Activated effector memory CD4-positive, alpha-beta T cell treated with Interleukin-2 at 50 U/mL for 16 hours (primary cell): Measurements from ENCODE around the gene ZNF132.
"Not testable (repeated sequence)": the region's sequence is repeated elsewhere in the genome, so short reads cannot be mapped to it uniquely, and the experiment has no call there.

ENCODE experiments used
- DNase-seq: peaks from one replicate; pipeline ENCODE4 v3.0.0-alpha.2; 2020

The ZNF132 gene

DNA sequence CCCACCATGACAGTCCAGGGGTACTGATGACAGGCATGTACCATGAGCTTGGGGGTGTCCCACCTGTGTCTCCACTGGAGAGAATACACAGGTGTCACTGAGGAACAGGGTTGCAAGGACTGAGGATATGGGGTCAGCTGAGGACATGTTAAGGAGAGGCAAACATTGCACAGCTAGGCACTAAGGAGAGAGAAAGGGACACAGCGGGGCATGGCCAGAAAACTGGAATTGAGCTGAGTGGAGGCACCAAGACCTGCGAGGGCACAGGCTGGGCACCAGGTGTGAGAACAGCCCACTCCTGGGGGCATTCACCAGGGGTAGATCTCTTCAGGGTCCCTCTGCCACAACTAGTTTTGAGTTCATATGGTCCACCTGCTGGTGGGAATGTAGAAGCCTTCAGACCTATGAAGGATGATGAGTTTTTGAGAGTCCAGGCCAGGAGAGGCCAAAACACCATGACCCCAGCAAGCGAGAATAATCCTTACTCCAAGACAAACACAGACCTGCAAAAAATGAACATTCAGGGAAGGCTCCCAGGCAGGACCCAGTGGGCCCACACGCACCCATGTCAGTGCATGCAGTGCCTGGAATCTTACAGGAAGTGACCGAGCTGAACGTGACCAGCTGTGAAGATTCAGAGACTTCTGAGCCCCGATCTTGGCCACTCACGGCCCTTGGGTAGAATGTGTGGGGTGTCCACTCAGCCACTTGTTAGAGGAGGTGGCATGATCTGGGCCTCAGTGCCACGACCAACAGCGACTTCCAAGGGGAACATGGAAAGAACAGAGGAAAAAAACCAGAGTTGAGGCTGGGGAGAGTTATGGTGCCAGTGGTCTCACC is 32.9 kb downstream of the ZNF132 start:
- DNase-seq: no peak

DNA sequence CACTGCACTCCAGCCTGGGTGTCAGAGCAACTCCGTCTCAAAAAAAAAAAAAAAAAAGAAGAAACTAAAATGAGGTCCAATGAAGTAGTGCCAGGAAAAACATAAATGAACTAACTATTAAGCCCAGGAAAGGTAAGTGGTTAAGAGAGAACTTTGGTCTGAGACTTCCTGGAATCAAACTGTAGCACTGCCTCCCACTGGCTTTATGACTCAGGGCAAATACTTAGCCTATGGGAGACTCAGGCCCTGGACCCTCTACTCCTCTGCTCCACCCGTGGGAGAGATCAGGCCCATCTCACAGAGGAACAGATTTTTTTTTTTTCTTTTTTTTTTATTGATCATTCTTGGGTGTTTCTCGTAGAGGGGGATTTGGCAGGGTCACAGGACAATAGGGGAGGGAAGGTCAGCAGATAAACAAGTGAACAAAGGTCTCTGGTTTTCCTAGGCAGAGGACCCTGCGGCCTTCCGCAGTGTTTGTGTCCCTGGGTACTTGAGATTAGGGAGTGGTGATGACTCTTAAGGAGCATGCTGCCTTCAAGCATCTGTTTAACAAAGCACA is 36.0 kb downstream of the ZNF132 start:
- not testable (repeated sequence) for DNase-seq

DNA sequence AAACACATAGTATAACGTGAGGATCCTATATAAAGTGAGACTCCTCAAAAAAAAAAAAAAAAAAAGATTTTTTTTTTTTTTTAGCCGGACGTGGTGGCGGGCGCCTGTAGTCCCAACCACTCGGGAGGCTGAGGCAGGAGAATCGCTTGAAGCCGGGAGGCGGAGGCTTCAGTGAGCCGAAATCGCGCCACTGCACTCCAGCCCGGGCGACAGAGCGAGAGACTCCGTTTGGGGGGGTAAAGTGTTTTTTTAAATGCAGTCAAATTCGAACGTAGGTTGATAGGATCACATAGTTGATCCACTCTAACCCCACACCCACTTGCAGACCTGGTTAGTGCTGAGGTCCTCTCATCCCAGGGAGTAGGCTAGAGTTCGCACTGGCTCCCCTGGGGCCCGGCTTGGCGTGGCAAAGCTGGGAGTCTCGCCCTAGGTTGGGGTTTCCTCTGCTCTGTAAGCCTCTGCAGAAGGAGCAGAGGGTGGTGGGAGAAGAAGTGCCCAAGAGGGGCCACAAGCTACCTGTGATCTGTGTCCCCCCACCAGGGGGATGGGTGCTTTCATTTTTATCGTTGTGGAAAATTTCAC is 38.0 kb downstream of the ZNF132 start:
- DNase-seq: no peak

DNA sequence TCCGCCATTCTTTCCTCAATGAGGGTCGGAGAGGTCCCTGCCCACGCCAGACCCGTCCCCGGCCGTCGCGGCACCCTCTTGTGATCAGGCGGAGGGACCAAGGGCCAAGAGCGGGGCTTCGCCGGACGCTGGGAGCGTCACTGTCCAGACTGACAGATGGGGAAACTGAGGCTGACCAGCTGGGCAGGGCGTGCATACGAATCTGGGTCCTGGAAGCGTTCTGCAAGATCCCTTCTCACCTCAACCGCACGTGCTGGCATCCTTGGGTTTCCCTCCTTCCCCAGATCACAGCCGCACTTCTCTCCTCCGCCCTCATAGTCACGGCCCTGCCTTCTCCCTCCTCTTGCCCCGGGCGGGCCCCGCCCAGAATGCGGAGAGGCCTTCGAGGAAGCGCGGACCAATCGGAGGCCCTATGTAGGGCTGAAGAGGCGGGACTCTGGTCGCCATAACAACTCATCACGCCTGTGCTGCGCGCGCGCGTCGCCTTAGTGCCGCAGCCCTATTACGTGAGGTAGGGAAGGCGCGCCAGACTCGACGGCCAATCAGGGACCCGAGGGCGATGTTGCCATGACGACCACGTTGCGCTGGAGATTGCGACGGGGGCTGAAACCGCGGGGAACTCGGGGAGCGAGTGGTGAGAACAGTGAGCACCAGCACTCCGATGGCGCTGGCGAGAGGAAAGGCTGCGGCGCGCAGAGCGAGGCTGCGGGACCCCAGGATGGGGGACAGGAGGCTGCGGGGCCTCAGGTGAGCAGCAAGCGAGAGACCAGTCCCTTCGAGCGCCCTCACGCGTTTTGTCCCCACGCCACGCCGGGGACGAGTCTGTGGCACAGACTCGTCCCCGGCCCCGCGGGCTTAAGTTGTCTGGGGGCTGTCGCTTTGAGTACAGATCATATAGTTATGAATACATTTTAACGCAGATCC is 38.8 kb downstream of the ZNF132 start:
- DNase-seq: peak; percentile 97

DNA sequence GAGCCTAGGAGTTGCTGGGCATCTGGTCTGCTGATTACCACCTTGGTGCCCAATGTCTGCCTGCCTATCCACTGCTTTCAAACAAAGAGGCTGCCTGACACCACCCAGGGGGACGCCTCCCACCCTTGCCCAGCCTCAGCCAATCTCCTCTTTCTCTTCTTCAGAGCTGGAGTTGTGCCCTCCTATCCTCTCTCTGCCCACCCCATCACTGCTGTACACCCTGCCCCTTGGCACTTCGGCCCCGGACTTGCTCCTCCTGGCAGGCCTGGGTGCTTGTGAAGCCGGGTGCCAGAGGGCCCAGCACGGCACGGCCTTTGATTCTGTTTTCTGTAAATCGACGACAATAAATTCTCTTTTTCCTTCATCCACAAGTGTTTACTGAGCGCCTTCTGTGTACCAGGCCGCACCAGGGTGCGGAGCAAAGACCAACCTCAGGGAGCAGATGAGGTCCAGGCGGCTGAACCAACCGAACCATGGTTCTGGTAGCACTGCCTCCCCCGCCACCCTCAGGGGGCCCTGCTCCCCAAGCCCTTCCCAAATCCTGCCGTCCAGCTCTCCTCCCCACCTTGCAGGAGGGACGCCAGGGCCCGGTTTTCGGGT is 39.5 kb downstream of the ZNF132 start:
- no peak for DNase-seq

DNA sequence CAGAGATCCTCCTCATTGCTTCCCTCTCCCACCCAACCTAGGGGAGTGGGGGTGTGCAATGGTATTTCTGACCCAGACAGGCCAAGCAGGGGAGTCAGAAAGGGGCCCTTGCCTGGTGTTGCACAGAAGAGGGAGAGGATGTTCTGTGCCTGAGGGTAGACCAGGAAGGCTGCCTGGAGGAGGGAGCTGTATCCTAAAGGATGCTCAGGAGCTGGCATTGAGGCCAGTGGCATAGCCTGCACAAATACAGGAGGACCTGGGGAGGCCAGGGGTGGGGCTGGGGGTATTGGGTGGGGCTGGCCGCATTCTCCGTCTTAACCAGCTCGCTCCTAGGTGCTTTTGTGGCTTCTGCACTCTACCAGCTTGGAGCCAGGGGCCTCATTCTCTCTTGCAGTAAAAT is 40.0 kb downstream of the ZNF132 start:
- no peak for DNase-seq

DNA sequence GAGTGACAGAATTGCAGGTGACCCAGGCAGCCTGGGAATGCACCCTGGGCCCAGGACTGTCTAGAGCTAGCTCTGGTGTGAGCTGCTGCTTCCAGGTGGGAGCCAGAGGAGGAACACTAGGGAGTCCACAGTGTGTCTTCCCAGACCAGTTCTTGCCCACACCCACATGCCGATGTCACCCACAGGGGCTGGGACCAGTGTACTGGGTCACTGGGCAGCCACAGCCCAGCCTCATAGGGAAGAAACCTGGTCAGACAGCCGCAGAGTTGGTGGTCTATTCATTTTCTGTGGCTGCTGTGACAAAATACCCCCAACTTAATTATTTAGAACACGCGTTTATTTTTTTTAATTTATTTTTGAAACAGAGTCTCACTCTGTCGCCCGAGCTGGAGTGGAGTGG is 41.4 kb downstream of the ZNF132 start:
- no peak for DNase-seq

DNA sequence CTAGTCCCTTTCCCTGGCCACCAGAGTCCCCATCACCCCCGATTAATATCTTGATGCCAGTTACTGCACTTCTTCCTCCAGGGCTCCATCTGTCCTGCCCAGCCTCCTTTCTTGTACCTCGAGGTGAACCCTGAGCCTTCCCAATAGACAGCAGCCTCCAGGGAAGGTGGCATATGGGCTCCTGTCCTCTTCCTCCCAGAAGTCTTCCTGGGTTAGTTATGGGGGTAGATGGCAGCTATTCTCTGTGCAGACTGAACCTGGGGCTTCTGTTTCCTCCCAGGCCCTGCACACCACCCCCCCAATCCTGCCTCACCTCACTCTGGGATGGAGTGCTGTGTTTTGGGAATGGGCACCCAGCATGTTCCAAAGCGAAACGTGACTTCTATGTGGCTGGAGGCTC is 41.9 kb downstream of the ZNF132 start:
- no peak for DNase-seq

DNA sequence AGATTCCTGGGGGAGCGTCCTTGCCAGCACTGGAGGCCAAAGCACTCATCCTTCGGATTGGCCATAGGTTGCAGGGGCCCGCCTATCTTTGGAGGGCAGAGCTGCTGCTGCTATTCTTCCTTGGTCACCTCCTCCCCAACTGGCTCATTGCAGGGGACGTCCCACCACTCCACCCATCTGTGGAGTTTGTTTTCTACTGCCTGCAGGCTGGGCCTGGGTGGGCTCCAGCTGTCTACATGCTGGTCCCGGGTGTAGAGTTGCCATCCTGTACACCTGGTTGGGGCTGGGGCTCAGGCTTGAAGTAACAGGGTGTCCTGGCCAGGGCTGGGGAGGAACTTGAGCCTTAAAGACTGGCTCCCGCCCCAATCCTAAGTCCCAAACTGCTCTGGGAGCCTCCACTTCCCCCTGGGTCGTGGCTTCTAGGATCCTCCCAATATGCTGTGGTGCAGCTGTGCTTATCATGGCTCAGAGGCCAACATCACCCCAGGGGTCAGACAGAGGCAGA is 42.4 kb downstream of the ZNF132 start:
- DNase-seq: no peak

DNA sequence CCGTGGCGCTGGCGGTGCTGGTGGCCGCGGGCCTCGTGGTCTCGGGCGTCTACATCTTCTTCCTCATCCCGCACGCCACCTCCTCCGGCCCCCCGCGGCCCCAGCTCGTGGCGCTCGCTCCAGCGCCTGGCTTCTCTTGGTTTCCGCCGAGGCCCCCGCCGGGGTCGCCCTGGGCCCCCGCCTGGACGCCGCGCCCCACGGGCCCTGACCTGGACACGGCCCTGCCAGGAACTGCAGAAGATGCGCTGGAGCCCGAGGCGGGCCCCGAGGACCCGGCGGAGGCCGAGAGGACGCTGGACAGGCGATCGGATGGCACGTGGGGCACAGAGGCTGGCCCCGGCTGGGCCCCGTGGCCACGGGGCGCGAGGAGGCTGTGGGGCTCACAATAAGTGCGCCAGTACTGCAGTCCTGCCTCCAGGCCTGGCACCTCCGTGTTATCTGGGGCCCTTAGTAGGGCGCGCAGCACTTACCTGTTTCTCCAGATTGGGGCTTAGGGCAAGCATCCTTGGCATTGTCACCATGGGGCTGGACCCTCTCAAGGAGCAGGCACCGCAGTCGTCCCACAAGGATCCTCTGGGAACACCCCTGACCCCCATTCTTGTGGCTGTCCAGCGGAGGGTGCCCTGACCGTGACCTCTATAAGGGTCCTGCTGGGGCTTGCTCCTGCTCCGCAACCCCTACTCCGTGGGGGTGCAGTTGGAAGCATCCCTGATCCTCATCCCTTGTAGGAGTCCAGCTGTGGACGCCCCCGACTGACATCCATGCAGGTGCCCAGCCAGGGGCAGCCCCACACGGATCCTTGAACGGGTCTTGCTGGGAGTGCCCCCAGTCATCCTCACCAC is 43.0 kb downstream of the ZNF132 start:
- no peak for DNase-seq

DNA sequence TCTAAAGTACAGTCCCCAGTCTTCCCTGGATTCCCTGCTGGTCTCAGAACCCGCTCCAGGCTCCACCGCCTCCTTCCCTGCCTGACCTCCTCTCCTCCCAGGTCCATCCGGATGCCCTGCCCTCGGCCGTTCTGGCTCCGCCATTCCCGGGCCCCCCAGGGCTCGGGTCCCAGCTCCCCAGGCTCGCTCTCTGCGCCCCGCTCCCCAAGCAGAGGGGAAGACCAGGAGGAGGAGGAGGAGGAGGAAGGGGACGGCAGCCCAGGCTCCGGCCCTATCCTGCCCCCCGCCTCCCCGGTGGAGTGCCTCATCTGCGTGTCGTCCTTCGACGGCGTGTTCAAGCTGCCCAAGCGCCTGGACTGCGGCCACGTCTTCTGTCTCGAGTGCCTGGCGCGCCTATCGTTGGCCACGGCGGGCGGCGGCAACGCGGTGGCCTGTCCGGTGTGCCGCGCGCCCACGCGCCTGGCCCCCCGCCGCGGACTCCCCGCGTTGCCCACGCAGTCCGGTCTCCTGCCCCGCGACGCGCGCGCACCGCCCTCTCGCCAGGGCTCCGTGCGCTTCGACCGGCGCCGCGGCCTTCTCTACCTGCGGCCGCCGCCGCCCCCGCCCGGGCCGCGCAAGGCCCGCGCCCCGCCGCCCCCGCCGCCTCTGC is 43.9 kb downstream of the ZNF132 start:
- DNase-seq: no peak

DNA sequence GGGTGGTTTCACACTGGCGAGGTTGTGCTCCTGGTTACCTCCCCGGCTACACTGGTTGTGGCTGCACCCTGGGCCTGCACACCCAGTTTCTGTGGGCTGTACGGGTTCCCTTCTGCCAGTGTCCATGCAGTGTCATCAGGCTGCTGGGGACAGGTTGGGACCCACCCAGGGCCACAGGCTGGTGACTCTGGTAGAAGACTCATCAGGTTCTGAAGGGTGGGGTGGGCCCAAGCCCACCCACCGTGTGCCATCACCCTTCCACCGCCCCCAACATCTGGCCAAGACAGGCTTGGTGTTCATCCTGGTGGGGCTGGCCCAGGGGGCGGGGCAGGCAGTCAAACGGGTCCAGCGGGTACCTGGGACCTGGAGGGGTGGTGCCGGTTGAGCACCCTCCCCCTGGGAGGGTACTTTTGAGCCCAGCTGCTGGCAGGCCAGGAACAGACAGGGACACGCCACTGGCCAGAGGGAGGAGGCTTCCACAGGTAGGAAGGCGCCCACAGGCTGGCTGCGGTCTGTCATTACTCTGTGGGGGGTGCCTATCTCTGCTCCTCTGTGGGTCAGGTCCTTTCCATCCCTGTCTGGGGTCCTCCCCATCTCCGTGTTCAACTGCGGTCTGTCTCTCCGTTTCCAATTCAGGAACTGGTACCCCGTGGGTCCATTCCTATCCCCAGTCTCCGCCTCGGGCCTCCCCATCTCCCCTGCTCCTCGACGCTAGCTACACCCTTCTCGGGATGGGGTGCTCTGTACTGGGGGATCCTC is 44.6 kb downstream of the ZNF132 start, which contains the start of gene RNF225:
TSS of gene RNF225 (plus strand) at position 437 of the 759 bp plus-strand sequence. CDS start 434 bp downstream, outside the sequence.
- no peak for DNase-seq

DNA sequence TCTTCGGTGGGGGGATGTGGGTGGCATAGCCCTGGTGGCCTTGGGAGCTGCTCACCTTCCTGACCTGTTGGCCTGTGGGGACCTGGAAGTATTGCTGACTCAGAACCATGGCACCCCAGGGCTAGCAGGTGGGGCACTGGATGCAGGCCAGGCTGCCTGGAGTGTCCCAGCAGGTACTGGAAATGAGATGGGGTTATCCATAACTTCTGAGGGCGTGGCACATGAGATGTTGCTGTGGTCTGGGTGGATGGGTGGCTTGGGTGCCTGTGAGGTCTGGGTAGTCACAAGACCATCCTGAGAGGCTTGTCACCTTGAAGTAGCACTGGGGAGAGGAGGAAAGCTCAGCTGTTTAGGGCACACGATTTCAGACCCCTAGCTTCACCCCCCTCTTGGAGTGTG is 45.1 kb downstream of the ZNF132 start:
- no peak for DNase-seq

DNA sequence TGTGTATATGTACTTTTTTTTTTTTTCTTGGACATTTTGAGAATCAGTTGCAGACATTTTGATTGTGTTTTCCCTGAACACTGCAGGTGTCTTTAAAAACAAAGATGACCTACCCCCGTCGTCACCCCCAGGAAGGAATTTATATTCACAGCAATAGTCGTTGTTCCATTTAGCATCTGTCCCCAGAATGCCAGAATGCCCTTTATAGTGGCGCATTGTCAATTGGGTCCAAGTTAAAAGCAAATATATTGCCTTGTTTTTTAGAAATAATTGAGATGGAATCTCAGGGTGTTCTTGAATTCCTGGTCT is 46.3 kb downstream of the ZNF132 start:
- DNase-seq: no peak

DNA sequence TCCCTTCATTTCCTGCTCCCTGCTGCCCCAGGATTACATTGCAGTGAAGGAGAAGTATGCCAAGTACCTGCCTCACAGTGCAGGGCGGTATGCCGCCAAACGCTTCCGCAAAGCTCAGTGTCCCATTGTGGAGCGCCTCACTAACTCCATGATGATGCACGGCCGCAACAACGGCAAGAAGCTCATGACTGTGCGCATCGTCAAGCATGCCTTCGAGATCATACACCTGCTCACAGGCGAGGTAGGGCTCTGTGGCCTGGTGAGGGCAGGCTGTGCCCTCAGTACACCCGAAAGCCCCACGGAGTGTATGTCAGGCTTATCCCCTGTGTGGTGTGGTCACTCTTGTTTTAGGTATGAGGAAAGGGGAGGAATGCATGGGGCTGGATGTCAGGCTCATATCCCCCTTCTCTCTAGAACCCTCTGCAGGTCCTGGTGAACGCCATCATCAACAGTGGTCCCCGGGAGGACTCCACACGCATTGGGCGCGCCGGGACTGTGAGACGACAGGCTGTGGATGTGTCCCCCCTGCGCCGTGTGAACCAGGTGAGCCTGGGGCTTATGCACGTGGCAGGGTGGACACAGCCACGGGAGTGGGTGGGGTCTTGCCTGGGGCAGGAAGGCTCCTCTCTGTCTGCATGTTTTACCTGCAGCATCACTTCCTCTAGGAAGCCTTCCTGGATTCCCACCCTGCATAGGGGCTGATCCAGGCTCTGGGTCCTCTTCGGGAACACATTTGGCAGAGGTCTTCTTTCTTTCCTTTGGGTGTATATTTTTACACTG is 46.8 kb downstream of the ZNF132 start:
- DNase-seq: no peak

DNA sequence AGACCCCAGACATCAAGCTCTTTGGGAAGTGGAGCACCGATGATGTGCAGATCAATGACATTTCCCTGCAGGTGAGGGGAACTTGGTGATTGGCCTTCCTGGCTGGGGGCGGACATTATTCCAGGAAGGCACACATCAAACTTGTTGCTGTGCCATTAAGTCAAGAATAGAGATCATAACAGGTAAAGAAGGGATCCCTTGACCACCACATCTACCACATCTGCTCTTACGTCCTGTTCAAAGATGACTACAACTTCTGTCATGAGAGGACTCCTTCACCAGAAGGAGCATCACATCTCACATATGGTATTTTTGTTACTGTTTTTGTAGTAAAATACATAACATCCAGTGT is 51.8 kb downstream of the ZNF132 start:
- DNase-seq: no peak

DNA sequence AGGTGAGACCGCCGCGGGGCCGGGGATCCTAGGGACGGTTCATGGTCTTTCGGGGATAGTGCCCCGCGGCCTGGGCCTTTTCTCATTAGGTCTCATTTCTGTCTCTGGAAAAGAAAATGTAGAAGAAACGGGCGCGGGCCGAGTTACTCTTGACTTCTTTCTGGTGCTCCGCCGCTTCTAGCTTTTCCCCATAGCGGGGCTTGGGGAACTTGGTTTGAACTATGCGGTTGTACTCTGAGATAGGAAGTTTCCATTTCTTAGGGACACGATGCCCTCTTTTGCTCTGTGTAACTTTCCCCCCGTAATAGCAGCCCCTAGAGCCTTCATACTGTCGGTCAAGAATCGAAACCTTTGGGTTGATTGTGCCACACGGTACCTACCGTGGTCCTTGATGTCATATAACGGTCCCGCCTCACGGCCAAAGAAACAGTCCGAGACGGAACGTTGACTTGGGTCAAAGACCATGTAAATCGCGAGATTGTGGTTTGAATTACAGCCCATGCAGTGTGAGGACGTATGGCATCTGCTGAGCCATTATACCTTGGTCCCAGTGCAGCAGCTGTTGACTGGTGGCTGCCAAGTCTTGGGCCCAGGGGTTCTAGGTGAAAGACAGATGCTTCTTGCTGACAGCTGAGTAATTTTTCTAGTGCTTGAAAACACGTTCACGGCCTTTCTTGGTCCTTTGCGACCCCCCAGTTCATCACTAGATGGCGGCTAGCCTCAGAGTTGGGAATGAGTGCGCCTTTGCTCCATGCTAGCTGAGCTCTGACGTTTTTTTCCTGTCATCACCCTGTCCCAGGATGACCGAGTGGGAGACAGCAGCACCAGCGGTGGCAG is 52.4 kb downstream of the ZNF132 start:
- DNase-seq: no peak

DNA sequence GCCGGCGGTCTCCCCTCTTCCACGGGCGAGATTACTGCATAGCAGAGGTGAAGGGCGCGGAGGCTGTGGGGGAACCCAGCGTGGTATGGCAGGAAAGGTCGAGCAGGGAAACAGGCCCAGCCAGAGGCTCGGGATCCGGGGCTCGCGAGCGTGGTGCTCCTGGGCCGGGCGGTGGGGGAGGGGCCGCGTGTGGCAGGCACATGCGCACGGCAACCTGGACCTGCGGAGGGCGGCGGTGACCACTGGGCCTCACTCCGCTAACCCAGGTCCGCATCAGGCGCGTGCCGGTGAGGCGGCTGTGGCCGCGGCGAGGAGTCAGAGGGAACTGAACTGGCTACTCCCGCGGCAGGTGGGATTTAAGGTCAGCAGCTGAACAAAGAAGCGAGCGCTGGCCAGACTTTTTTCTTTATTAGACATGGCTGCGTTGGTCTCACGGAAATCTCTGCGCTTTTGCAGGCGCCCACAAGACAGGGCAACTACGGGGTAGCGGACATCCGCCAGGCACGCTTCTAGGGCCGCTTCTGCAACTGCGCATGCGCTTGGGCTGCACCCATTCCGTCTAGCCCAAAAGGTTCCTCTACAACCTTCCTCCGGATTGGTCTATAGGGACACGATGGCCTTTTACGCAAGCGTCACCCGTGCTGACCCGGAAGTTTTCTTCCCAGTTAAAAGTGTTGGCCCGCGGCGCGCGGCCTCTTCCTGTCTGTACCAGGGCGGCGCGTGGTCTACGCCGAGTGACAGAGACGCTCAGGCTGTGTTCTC is 53.2 kb downstream of the ZNF132 start, which contains the start of gene RPS5:
TSS of gene RPS5 (plus strand) at position 694 of the 762 bp plus-strand sequence. CDS start 869 bp downstream, outside the sequence.
- peak; percentile 94 for DNase-seq
